Amniotic stem cell (primary cell): ENCODE data around the gene RAB3A.

Source experiments
- DNase-seq: peaks from one replicate; lab custom pipeline; 2025; lab: John Stamatoyannopoulos, UW

The RAB3A gene

GRCh38 chr19:18203863-18204393 lies at the start of gene RAB3A:
Gene RAB3A (minus strand): TSS chr19:18204042. CDS start chr19:18202740, 1,302 bp downstream.
- DNase-seq, result peak; percentile 100

- DNase-seq, result no peak
Observed at GRCh38 chr19:18253130-18253529, 49.3 kb upstream of the RAB3A start.

- no peak for DNase-seq
Observed at GRCh38 chr19:18252370-18252717, 48.5 kb upstream of the RAB3A start.

- DNase-seq, result no peak
Observed at GRCh38 chr19:18251587-18252369, 47.9 kb upstream of the RAB3A start.

- DNase-seq, result no peak
Observed at GRCh38 chr19:18249834-18250233, 46.0 kb upstream of the RAB3A start.

- no peak for DNase-seq
Observed at GRCh38 chr19:18245297-18245696, 41.5 kb upstream of the RAB3A start.

GRCh38 chr19:18239303-18239702 lies 35.5 kb upstream of the RAB3A start:
- DNase-seq, result no peak

GRCh38 chr19:18234194-18234593 lies 30.4 kb upstream of the RAB3A start:
- DNase-seq, result no peak

- no peak for DNase-seq
Observed at GRCh38 chr19:18233224-18233825, 29.5 kb upstream of the RAB3A start.

GRCh38 chr19:18232540-18233223 lies 28.8 kb upstream of the RAB3A start:
- no peak for DNase-seq

GRCh38 chr19:18231775-18232174 lies 27.9 kb upstream of the RAB3A start:
- DNase-seq, result no peak

GRCh38 chr19:18230941-18231734 lies 27.3 kb upstream of the RAB3A start:
- no peak for DNase-seq

GRCh38 chr19:18229915-18230314 lies 26.1 kb upstream of the RAB3A start:
- no peak for DNase-seq

GRCh38 chr19:18229474-18229873 lies 25.6 kb upstream of the RAB3A start:
- no peak for DNase-seq

- DNase-seq, result no peak
Observed at GRCh38 chr19:18227781-18228271, 24.0 kb upstream of the RAB3A start.

GRCh38 chr19:18226956-18227780 lies 23.3 kb upstream of the RAB3A start:
- no peak for DNase-seq

- no peak for DNase-seq
Observed at GRCh38 chr19:18225702-18226468, 22.0 kb upstream of the RAB3A start, which contains the start of gene PDE4C. Gene PDE4C (minus strand): TSS chr19:18226438. CDS start chr19:18226415, 23 bp downstream.

- no peak for DNase-seq
Observed at GRCh38 chr19:18225355-18225701, 21.5 kb upstream of the RAB3A start.

GRCh38 chr19:18224525-18225354 lies 20.9 kb upstream of the RAB3A start:
- DNase-seq, result peak; percentile 99
